ENCODE results near the gene TEX14.

DNA sequence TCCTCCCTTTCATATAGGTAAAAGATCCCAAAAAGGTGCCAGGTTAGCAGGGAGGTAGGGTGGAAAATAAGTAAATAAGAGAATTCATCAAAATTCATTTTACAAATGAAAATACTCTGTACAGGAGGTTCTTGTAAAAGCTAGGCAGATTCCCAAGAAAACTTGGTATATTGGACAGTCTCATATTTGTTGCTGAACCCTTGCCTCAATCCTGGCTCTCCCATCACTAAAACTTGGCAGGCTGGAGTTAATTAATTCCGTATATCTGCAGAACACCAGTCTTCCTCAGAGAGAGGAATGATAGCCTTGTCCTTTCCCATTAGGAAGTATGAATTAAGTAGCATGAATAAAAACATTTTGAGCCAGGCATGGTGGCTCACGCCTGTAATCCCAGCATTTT is 111.2 kb downstream of the TEX14 start:
- no peak for TF ChIP-seq ZNF302 (CRISPR knock-in tag; IDR thresholded peaks at IDR 0.05)
- TF ChIP-seq NFE2L2 (conservative IDR thresholded peaks at IDR 0.05; ENCODE audit: low read length), result no peak
- TF ChIP-seq ZFP36 (IDR thresholded peaks at IDR 0.05; ENCODE audit: borderline replicate concordance, partially characterized antibody), result no peak
- TF ChIP-seq, protein P1, sequence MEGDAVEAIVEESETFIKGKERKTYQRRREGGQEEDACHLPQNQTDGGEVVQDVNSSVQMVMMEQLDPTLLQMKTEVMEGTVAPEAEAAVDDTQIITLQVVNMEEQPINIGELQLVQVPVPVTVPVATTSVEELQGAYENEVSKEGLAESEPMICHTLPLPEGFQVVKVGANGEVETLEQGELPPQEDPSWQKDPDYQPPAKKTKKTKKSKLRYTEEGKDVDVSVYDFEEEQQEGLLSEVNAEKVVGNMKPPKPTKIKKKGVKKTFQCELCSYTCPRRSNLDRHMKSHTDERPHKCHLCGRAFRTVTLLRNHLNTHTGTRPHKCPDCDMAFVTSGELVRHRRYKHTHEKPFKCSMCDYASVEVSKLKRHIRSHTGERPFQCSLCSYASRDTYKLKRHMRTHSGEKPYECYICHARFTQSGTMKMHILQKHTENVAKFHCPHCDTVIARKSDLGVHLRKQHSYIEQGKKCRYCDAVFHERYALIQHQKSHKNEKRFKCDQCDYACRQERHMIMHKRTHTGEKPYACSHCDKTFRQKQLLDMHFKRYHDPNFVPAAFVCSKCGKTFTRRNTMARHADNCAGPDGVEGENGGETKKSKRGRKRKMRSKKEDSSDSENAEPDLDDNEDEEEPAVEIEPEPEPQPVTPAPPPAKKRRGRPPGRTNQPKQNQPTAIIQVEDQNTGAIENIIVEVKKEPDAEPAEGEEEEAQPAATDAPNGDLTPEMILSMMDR (IDR thresholded peaks at IDR 0.05), result no peak
- no peak for TF ChIP-seq CEBPB (IDR thresholded peaks at IDR 0.05)
- no peak for TF ChIP-seq RAD21 (conservative IDR thresholded peaks at IDR 0.05 in 1 of 2, IDR thresholded peaks at IDR 0.05 in 1 of 2)
- no peak for TF ChIP-seq POLR2A (IDR thresholded peaks at IDR 0.05; ENCODE audit: low read length)
- no peak for TF ChIP-seq MAX (IDR thresholded peaks at IDR 0.05)
- TF ChIP-seq RFX5 (IDR thresholded peaks at IDR 0.05), result no peak
- no peak for TF ChIP-seq KDM1A (IDR thresholded peaks at IDR 0.05; ENCODE audit: low read depth)
- TF ChIP-seq EHMT2 (IDR thresholded peaks at IDR 0.05; ENCODE audit: low read depth), result no peak
- TF ChIP-seq, protein P2, sequence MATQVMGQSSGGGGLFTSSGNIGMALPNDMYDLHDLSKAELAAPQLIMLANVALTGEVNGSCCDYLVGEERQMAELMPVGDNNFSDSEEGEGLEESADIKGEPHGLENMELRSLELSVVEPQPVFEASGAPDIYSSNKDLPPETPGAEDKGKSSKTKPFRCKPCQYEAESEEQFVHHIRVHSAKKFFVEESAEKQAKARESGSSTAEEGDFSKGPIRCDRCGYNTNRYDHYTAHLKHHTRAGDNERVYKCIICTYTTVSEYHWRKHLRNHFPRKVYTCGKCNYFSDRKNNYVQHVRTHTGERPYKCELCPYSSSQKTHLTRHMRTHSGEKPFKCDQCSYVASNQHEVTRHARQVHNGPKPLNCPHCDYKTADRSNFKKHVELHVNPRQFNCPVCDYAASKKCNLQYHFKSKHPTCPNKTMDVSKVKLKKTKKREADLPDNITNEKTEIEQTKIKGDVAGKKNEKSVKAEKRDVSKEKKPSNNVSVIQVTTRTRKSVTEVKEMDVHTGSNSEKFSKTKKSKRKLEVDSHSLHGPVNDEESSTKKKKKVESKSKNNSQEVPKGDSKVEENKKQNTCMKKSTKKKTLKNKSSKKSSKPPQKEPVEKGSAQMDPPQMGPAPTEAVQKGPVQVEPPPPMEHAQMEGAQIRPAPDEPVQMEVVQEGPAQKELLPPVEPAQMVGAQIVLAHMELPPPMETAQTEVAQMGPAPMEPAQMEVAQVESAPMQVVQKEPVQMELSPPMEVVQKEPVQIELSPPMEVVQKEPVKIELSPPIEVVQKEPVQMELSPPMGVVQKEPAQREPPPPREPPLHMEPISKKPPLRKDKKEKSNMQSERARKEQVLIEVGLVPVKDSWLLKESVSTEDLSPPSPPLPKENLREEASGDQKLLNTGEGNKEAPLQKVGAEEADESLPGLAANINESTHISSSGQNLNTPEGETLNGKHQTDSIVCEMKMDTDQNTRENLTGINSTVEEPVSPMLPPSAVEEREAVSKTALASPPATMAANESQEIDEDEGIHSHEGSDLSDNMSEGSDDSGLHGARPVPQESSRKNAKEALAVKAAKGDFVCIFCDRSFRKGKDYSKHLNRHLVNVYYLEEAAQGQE (IDR thresholded peaks at IDR 0.05), result no peak
- no peak for TF ChIP-seq BHLHE40 (IDR thresholded peaks at IDR 0.05; ENCODE audit: low read depth, low read length)
